ENCODE results near the gene ABCA4.

Gene ABCA4

DNA sequence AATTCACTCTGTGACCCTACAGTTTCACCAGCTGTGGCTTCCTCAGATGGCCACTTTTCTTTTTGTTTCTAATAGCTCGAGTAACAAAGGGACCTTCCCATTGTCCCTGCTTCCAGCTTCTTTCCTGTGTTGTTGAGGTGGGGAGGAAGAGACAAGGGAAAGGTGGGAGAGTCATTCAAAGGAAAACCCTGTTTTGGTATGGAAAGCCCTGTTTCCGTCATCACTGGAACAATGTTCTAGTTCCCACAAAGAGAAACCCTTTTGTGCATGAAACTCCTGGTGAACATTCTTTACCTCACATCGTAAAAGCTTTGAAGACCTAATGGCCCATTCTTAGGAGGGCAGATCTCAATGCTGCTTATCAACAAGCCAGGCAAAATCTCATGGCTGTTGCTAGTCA lies 62.2 kb downstream of the ABCA4 start:
- no peaks in the 10 kb centered on the region for H3K9me3 ChIP-seq (ENCODE audit: control insufficient read depth, insufficient read depth, low read depth, low read length)
- no peak overlapping the region for H3K27ac ChIP-seq (ENCODE audit: extremely low read depth, low read depth, low read length)
- H3K4me1 ChIP-seq (ENCODE audit: control insufficient read depth, insufficient read depth, low read length) = no peaks in the 10 kb centered on the region
- TF ChIP-seq SP3 (tag by site-specific recombination; IDR thresholded peaks at IDR 0.05) = no peak
- TF ChIP-seq ZNF843 (tag by site-specific recombination; IDR thresholded peaks at IDR 0.05) = no peak
- TF ChIP-seq OSR2 (tag by site-specific recombination; IDR thresholded peaks at IDR 0.05) = no peak
- TF ChIP-seq MYNN (tag by site-specific recombination; IDR thresholded peaks at IDR 0.05; ENCODE audit: borderline replicate concordance) = no peak
- no peak for TF ChIP-seq PRDM6 (tag by site-specific recombination; IDR thresholded peaks at IDR 0.05)
- TF ChIP-seq ZNF112 (tag by site-specific recombination; IDR thresholded peaks at IDR 0.05) = no peak
- TF ChIP-seq ZNF473 (tag by site-specific recombination; IDR thresholded peaks at IDR 0.05) = no peak
- no peak for TF ChIP-seq ZNF155 (tag by site-specific recombination; IDR thresholded peaks at IDR 0.05)
- TF ChIP-seq ZNF707 (tag by site-specific recombination; IDR thresholded peaks at IDR 0.05) = no peak
- ChIA-PET CTCF (interaction anchor here (0.6 to 13.9 kb wide), 6 partner anchors 14 to 273 kb away, joined by 3 to 389 read pairs (median 30); no protein-coding TSS in a partner anchor), POLR2A (no interaction called here)
- no peak overlapping the region for H3K4me3 ChIP-seq (ENCODE audit: low read depth, low read length)
- no peaks in the 10 kb centered on the region for H3K36me3 ChIP-seq (ENCODE audit: control insufficient read depth in 2 of 2, insufficient read depth in 1 of 2, low read length in 2 of 2)

- Histone ChIP-seq H3K4me3 (ENCODE audit: low read depth, low read length) (no peak overlapping the region), H3K9me3 (ENCODE audit: control insufficient read depth, insufficient read depth, low read depth, low read length) (no peaks in the 10 kb centered on the region), H3K36me3 (ENCODE audit: control insufficient read depth in 2 of 2, insufficient read depth in 1 of 2, low read length in 2 of 2) (no peaks in the 10 kb centered on the region), H3K4me1 (ENCODE audit: control insufficient read depth, insufficient read depth, low read length) (no peaks in the 10 kb centered on the region), H3K27ac (ENCODE audit: extremely low read depth, low read depth, low read length) (no peak overlapping the region)
- ChIA-PET POLR2A (no interaction called here), CTCF (interaction anchor here (0.7 to 13.9 kb wide), 3 partner anchors 14 to 274 kb away, joined by 3 to 389 read pairs (median 172); no protein-coding TSS in a partner anchor)
- TF ChIP-seq BCL6B (tag by site-specific recombination; IDR thresholded peaks at IDR 0.05) (no peak), ZNF623 (tag by site-specific recombination; IDR thresholded peaks at IDR 0.05) (no peak), MEIS1 (CRISPR knock-in tag; IDR thresholded peaks at IDR 0.05; ENCODE audit: borderline replicate concordance) (no peak), ZNF19 (tag by site-specific recombination; IDR thresholded peaks at IDR 0.05; ENCODE audit: low read depth) (no peak), ZNF513 (tag by site-specific recombination; IDR thresholded peaks at IDR 0.05) (no peak), KLF9 (tag by site-specific recombination; IDR thresholded peaks at IDR 0.05; ENCODE audit: low read depth) (no peak), BCL11A (tag by site-specific recombination; IDR thresholded peaks at IDR 0.05; ENCODE audit: low read depth) (no peak)
- TF ChIP-seq, protein P1, sequence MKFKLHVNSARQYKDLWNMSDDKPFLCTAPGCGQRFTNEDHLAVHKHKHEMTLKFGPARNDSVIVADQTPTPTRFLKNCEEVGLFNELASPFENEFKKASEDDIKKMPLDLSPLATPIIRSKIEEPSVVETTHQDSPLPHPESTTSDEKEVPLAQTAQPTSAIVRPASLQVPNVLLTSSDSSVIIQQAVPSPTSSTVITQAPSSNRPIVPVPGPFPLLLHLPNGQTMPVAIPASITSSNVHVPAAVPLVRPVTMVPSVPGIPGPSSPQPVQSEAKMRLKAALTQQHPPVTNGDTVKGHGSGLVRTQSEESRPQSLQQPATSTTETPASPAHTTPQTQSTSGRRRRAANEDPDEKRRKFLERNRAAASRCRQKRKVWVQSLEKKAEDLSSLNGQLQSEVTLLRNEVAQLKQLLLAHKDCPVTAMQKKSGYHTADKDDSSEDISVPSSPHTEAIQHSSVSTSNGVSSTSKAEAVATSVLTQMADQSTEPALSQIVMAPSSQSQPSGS (tag by site-specific recombination; IDR thresholded peaks at IDR 0.05; ENCODE audit: low read depth) = no peak
Observed at GRCh38 chr1:94056996-94057395, 64.0 kb downstream of the ABCA4 start.

DNA sequence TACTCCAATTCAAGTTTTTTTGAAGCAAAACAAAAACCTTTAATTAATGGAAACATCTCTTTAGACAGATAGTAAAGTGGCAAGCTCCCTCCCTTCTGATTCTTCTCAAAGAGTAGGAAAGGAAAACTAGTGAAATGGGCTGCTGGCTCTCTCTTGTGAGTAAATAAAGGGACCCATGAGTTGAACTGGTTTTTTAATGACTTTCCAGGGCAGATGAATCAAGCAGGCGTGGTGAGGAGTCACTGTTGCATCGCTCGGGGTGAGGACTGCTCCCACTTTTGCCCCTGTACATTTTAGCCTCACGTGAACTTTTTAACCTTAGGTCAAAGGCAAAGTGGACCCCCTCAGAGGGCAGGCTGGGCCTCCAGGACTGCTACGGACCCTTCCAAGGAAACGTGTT lies 64.8 kb downstream of the ABCA4 start:
- ChIA-PET POLR2A (no interaction called here), CTCF (interaction anchor here (11.9 to 13.9 kb wide), 2 partner anchors 14 to 275 kb away, joined by 172 to 389 read pairs; no protein-coding TSS in a partner anchor)
- Histone ChIP-seq H3K27ac (ENCODE audit: extremely low read depth, low read depth, low read length) (no peak overlapping the region), H3K36me3 (ENCODE audit: control insufficient read depth in 2 of 2, insufficient read depth in 1 of 2, low read length in 2 of 2) (no peaks in the 10 kb centered on the region), H3K4me3 (ENCODE audit: low read depth, low read length) (no peak overlapping the region), H3K9me3 (ENCODE audit: control insufficient read depth, insufficient read depth, low read depth, low read length) (no peaks in the 10 kb centered on the region), H3K4me1 (ENCODE audit: control insufficient read depth, insufficient read depth, low read length) (no peaks in the 10 kb centered on the region)
- TF ChIP-seq GLIS2 (tag by site-specific recombination; IDR thresholded peaks at IDR 0.05) = no peak
- TF ChIP-seq ZNF654 (tag by site-specific recombination; IDR thresholded peaks at IDR 0.05; ENCODE audit: low read depth) = no peak
- TF ChIP-seq ZNF544 (tag by site-specific recombination; IDR thresholded peaks at IDR 0.05) = no peak
- TF ChIP-seq ZNF670 (tag by site-specific recombination; IDR thresholded peaks at IDR 0.05; ENCODE audit: low read depth) = no peak
- TF ChIP-seq ZNF571 (tag by site-specific recombination; IDR thresholded peaks at IDR 0.05) = no peak
- TF ChIP-seq SETDB1 (IDR thresholded peaks at IDR 0.05; ENCODE audit: insufficient read length, low read length) = no peak
- no peak for TF ChIP-seq ZNF501 (tag by site-specific recombination; IDR thresholded peaks at IDR 0.05)
- TF ChIP-seq, protein P2, sequence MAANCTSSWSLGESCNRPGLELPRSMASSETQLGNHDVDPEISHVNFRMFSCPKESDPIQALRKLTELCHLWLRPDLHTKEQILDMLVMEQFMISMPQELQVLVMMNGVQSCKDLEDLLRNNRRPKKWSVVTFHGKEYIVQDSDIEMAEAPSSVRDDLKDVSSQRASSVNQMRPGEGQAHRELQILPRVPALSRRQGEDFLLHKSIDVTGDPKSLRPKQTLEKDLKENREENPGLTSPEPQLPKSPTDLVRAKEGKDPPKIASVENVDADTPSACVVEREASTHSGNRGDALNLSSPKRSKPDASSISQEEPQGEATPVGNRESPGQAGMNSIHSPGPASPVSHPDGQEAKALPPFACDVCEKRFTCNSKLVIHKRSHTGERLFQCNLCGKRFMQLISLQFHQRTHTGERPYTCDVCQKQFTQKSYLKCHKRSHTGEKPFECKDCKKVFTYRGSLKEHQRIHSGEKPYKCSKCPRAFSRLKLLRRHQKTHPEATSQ (tag by site-specific recombination; IDR thresholded peaks at IDR 0.05) = no peak

Measured in HEK293 (cell line).